A549 (cell line): ENCODE data around the gene OR8B4. TPM values are rescaled to one million over a fixed set of nuclear protein-coding genes. Genes with fewer than 3 reads are reported as not detected.

ENCODE experiments used
- ATAC-seq, 2 experiments: fragments of 200-7000 bp in 1 of 2; fragments of >200 bp in 1 of 2; cut with Nextera tagmentation in 1 of 2; cut with Tn5 transposase in 1 of 2; 3 replicates each; pipeline versions ENCODE4 v1.8.0 to v1.9.1; 2018 to 2020; ENCODE audit warnings: mild to moderate bottlenecking in 1 of 2, moderate library complexity in 1 of 2
- CTCF ChIA-PET: fragments of 300-600 bp; sonication (Branson Sonifier 250); formaldehyde crosslinking; extraction: SDS; loops from one replicate; lab custom pipeline; 2021; ENCODE audit warnings: antibody characterized with exemption, inconsistent platforms; lab: Yijun Ruan, JAX
- POLR2A ChIA-PET: fragments of 350-600 bp; formaldehyde crosslinking; extraction: SDS; loops from one replicate; lab custom pipeline; 2021; ENCODE audit warnings: antibody characterized with exemption, inconsistent platforms; lab: Yijun Ruan, JAX
- DNase-seq, 2 experiments: peaks; one replicate each; pipeline versions ENCODE4 v3.0.0 to v3.0.0-alpha.2; 2011 to 2016; ENCODE audit warnings: low read depth in 1 of 2, low spot score in 1 of 2
- FAIRE-seq: peaks from 2 replicates; lab custom pipeline; 2011; peaks lifted over from hg19 to GRCh38; lab: Jason Lieb, UNC
- H3K27ac ChIP-seq, 2 experiments: fragments of >200 bp; sonication (Bioruptor Twin); formaldehyde crosslinking; 3 replicates each; pipeline ENCODE4 v1.5.1; 2016 to 2017
- H3K4me1 ChIP-seq: fragments of >200 bp; sonication (Bioruptor Twin); formaldehyde crosslinking; 3 replicates; pipeline ENCODE4 v1.6.1; 2016
- H3K4me2 ChIP-seq: fragments of >200 bp; sonication (Bioruptor Twin); formaldehyde crosslinking; 3 replicates; pipeline ENCODE4 v1.6.1; 2016
- H3K4me3 ChIP-seq: fragments of >200 bp; sonication (Bioruptor Twin); formaldehyde crosslinking; 3 replicates; pipeline ENCODE4 v1.5.1; 2016
- H3K9me3 ChIP-seq: fragments of >200 bp; sonication (Bioruptor Twin); formaldehyde crosslinking; 3 replicates; pipeline ENCODE4 v1.6.1; 2016
- BHLHE40 ChIP-seq: IDR thresholded peaks from 2 replicates; pipeline ENCODE4 v1.6.1; 2012; ENCODE audit warnings: low read depth, low read length, inconsistent platforms
- CBX2 ChIP-seq: fragments of 200-600 bp; sonication (generic); IDR thresholded peaks from 2 replicates; pipeline ENCODE4 v1.6.1; 2016; ENCODE audit warnings: low read depth, mild to moderate bottlenecking, borderline replicate concordance
- CHD4 ChIP-seq: fragments of 200-600 bp; sonication (generic); IDR thresholded peaks from 2 replicates; pipeline ENCODE4 v1.6.1; 2016; ENCODE audit warnings: antibody characterized with exemption, mild to moderate bottlenecking, borderline replicate concordance
- EHF ChIP-seq: fragments of 250-450 bp; sonication (Bioruptor Pico); IDR thresholded peaks from 2 replicates; pipeline ENCODE4 v1.5.0; 2020; ENCODE audit warnings: mild to moderate bottlenecking
- EHMT2 ChIP-seq: fragments of 200-600 bp; sonication (generic); IDR thresholded peaks from 2 replicates; pipeline ENCODE4 v1.6.1; 2016; ENCODE audit warnings: antibody characterized with exemption, low read depth, mild to moderate bottlenecking, moderate library complexity
- EP300 ChIP-seq, 2 experiments: fragments of >200 bp; sonication (Bioruptor Twin); formaldehyde crosslinking; IDR thresholded peaks; 2 replicates in 1 of 2; 3 replicates in 1 of 2; pipeline ENCODE4 v1.6.1; 2016 to 2017
- ESRRA ChIP-seq: fragments of 150-350 bp; IDR thresholded peaks from 2 replicates; pipeline ENCODE4 v1.6.1; 2014; ENCODE audit warnings: mild to moderate bottlenecking, low read length, borderline replicate concordance
- FOSB ChIP-seq: fragments of 250-450 bp; sonication (Bioruptor Pico); IDR thresholded peaks from 2 replicates; pipeline ENCODE4 v1.5.0; 2020; ENCODE audit warnings: mild to moderate bottlenecking, moderate library complexity
- FOXS1 ChIP-seq: fragments of 250-450 bp; sonication (Bioruptor Pico); IDR thresholded peaks from 2 replicates; pipeline ENCODE4 v1.5.0; 2020; ENCODE audit warnings: mild to moderate bottlenecking, moderate library complexity
- HOXA7 ChIP-seq: fragments of 250-450 bp; sonication (Bioruptor Pico); IDR thresholded peaks from 2 replicates; pipeline ENCODE4 v1.5.0; 2020; ENCODE audit warnings: mild to moderate bottlenecking, moderate library complexity
- HOXB13 ChIP-seq: fragments of 250-450 bp; sonication (Bioruptor Pico); IDR thresholded peaks from 2 replicates; pipeline ENCODE4 v1.5.0; 2020; ENCODE audit warnings: low read depth, mild to moderate bottlenecking, moderate library complexity
- HOXB5 ChIP-seq: fragments of 250-450 bp; sonication (Bioruptor Pico); IDR thresholded peaks from 2 replicates; pipeline ENCODE4 v1.5.0; 2020; ENCODE audit warnings: mild to moderate bottlenecking, moderate library complexity
- JUNB ChIP-seq: fragments of >200 bp; sonication (Bioruptor Twin); formaldehyde crosslinking; IDR thresholded peaks from 2 replicates; pipeline ENCODE4 v1.6.1; 2016
- MAFK ChIP-seq: fragments of 450-650 bp; IDR thresholded peaks from 2 replicates; pipeline ENCODE4 v1.6.1; 2014; ENCODE audit not compliant: partially characterized antibody
- MYC ChIP-seq: IDR thresholded peaks from 2 replicates; pipeline ENCODE4 v1.6.1; 2012; ENCODE audit warnings: mild to moderate bottlenecking, inconsistent platforms, low read length, improper control_type of control experiment, borderline replicate concordance
- POLR2A ChIP-seq: IDR thresholded peaks from 2 replicates; pipeline ENCODE4 v1.6.1; 2012; ENCODE audit warnings: mild to moderate bottlenecking, low read length
- RAD21 ChIP-seq, 2 experiments: fragments of >200 bp in 1 of 2; sonication (Bioruptor Twin) in 1 of 2; formaldehyde crosslinking in 1 of 2; IDR thresholded peaks in 1 of 2; conservative IDR thresholded peaks in 1 of 2; 2 replicates in 1 of 2; 3 replicates in 1 of 2; pipeline ENCODE4 v1.6.1; 2012 to 2018; ENCODE audit warnings: inconsistent platforms in 1 of 2
- RCOR1 ChIP-seq: fragments of 150-350 bp; IDR thresholded peaks from 2 replicates; pipeline ENCODE4 v1.6.1; 2014; ENCODE audit warnings: antibody characterized with exemption, low read length, low read depth
- RFX5 ChIP-seq: fragments of 450-650 bp; IDR thresholded peaks from 2 replicates; pipeline ENCODE4 v1.7.1; 2014; ENCODE audit warnings: antibody characterized with exemption, mild to moderate bottlenecking, moderate library complexity
- RNF2 ChIP-seq: fragments of 200-600 bp; sonication (generic); IDR thresholded peaks from 2 replicates; pipeline ENCODE4 v1.6.1; 2016; ENCODE audit warnings: low read depth, mild to moderate bottlenecking, antibody characterized with exemption, moderate library complexity, borderline replicate concordance
- SREBF2 ChIP-seq: fragments of 450-650 bp; IDR thresholded peaks from 2 replicates; pipeline ENCODE4 v1.6.1; 2014; ENCODE audit warnings: mild to moderate bottlenecking, moderate library complexity
- ZNF302 ChIP-seq: fragments of 250-450 bp; sonication (Bioruptor Pico); IDR thresholded peaks from 2 replicates; pipeline ENCODE4 v1.9.0; 2021; ENCODE audit warnings: inconsistent platforms, mild to moderate bottlenecking, moderate library complexity
- ZSCAN20 ChIP-seq: fragments of 250-450 bp; sonication (Bioruptor Pico); IDR thresholded peaks from 2 replicates; pipeline ENCODE4 v1.8.0; 2022; ENCODE audit warnings: mild to moderate bottlenecking, moderate library complexity
- WGBS: methylation state at CpG from one replicate; pipeline ENCODE4 v1.1.6; 2017; ENCODE audit errors: missing lambda C conversion rate; 5-methylcytosine and 5-hydroxymethylcytosine counted together
- polyA plus RNA-seq, 4 experiments: library from polyadenylated mRNA; depleted of rRNA in 3 of 4; stranded (reverse); fragments of >200 nt; fragmentation: RNase III in 1 of 4; extraction: RNeasy Plus Mini Kit Qiagen cat#74134 plus additional on column Dnase treatment in 1 of 4; gene quantifications; 2 replicates in 3 of 4; 3 replicates in 1 of 4; pipeline ENCODE4 v1.2.3, GENCODE V29; 2011 to 2017
- TF ChIP-seq, protein P1 (sequence below): fragments of 450-650 bp; IDR thresholded peaks from 2 replicates; pipeline ENCODE4 v1.6.1; 2014; ENCODE audit warnings: antibody characterized with exemption
- TF ChIP-seq, protein P2 (sequence below): fragments of 200-600 bp; sonication (generic); IDR thresholded peaks from 2 replicates; pipeline ENCODE4 v1.6.1; 2016; ENCODE audit warnings: antibody characterized with exemption, mild to moderate bottlenecking, moderate library complexity
- TF ChIP-seq, protein P3 (sequence below): IDR thresholded peaks from 2 replicates; pipeline ENCODE4 v1.6.1; 2012; ENCODE audit warnings: low read depth, borderline replicate concordance
- TF ChIP-seq, protein P4 (sequence below): fragments of 150-350 bp; IDR thresholded peaks from 2 replicates; pipeline ENCODE4 v1.6.1; 2014; ENCODE audit warnings: low read depth, mild to moderate bottlenecking, low read length
- TF ChIP-seq, protein P5 (sequence below): IDR thresholded peaks from 2 replicates; pipeline ENCODE4 v1.6.1; 2012
- TF ChIP-seq, protein P6 (sequence below): fragments of >200 bp; sonication (Bioruptor Twin); formaldehyde crosslinking; IDR thresholded peaks from 2 replicates; pipeline ENCODE4 v1.6.1; 2016

Gene OR8B4
- polyA plus RNA-seq, 2 of the 4 experiments (the other 2 are of a cell fraction) = not detected

DNA sequence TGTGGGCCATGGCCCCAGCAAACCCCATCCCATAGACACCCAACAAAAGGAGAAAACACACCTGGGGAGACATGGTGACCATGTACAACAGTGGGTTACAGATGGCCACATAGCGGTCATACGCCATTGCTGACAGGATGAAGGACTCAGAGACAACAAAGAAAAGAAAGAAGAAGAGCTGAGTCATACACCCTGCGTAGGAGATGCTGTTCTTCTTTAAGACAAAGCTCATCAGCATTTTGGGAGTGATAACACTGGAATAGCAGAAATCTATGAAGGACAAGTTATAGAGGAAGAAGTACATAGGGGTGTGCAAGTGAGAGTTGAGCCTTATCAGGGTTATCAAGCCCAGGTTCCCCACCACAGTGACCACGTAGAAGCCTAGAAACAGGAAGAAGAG lies 15.9 kb upstream of the OR8B4 start:
- ATAC-seq (no peak), FAIRE-seq (no peak)
- POLR2A ChIA-PET = no interaction called here
- Histone ChIP-seq H3K4me1 (no peaks in the 10 kb centered on the region), H3K4me3 (no peak overlapping the region)
- no peak for TF ChIP-seq MAFK
- TF ChIP-seq, protein P1, sequence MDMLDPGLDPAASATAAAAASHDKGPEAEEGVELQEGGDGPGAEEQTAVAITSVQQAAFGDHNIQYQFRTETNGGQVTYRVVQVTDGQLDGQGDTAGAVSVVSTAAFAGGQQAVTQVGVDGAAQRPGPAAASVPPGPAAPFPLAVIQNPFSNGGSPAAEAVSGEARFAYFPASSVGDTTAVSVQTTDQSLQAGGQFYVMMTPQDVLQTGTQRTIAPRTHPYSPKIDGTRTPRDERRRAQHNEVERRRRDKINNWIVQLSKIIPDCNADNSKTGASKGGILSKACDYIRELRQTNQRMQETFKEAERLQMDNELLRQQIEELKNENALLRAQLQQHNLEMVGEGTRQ = no peak
- no peak for TF ChIP-seq RCOR1
- no peak for TF ChIP-seq ZSCAN20 (CRISPR knock-in tag)
- no peak for TF ChIP-seq SREBF2
- TF ChIP-seq EHMT2 = no peak
- TF ChIP-seq EP300 (IDR thresholded peaks at IDR 0.05) = no peak
- no peak for TF ChIP-seq HOXA7
- no peak for TF ChIP-seq RFX5
- no peak for TF ChIP-seq CHD4
- no peak for TF ChIP-seq HOXB13 (CRISPR knock-in tag)
- TF ChIP-seq ESRRA = no peak
- no peak for TF ChIP-seq JUNB
- no peak for TF ChIP-seq BHLHE40
- TF ChIP-seq, protein P2, sequence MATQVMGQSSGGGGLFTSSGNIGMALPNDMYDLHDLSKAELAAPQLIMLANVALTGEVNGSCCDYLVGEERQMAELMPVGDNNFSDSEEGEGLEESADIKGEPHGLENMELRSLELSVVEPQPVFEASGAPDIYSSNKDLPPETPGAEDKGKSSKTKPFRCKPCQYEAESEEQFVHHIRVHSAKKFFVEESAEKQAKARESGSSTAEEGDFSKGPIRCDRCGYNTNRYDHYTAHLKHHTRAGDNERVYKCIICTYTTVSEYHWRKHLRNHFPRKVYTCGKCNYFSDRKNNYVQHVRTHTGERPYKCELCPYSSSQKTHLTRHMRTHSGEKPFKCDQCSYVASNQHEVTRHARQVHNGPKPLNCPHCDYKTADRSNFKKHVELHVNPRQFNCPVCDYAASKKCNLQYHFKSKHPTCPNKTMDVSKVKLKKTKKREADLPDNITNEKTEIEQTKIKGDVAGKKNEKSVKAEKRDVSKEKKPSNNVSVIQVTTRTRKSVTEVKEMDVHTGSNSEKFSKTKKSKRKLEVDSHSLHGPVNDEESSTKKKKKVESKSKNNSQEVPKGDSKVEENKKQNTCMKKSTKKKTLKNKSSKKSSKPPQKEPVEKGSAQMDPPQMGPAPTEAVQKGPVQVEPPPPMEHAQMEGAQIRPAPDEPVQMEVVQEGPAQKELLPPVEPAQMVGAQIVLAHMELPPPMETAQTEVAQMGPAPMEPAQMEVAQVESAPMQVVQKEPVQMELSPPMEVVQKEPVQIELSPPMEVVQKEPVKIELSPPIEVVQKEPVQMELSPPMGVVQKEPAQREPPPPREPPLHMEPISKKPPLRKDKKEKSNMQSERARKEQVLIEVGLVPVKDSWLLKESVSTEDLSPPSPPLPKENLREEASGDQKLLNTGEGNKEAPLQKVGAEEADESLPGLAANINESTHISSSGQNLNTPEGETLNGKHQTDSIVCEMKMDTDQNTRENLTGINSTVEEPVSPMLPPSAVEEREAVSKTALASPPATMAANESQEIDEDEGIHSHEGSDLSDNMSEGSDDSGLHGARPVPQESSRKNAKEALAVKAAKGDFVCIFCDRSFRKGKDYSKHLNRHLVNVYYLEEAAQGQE = no peak
- TF ChIP-seq, protein P3, sequence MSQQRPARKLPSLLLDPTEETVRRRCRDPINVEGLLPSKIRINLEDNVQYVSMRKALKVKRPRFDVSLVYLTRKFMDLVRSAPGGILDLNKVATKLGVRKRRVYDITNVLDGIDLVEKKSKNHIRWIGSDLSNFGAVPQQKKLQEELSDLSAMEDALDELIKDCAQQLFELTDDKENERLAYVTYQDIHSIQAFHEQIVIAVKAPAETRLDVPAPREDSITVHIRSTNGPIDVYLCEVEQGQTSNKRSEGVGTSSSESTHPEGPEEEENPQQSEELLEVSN = no peak
- TF ChIP-seq, protein P4, sequence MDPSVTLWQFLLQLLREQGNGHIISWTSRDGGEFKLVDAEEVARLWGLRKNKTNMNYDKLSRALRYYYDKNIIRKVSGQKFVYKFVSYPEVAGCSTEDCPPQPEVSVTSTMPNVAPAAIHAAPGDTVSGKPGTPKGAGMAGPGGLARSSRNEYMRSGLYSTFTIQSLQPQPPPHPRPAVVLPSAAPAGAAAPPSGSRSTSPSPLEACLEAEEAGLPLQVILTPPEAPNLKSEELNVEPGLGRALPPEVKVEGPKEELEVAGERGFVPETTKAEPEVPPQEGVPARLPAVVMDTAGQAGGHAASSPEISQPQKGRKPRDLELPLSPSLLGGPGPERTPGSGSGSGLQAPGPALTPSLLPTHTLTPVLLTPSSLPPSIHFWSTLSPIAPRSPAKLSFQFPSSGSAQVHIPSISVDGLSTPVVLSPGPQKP = no peak
- no peak for TF ChIP-seq ZNF302
- TF ChIP-seq RAD21 (conservative IDR thresholded peaks at IDR 0.05 in 1 of 2, IDR thresholded peaks at IDR 0.05 in 1 of 2) = no peak
- TF ChIP-seq MYC = no peak
- TF ChIP-seq, all 56 proteins: peak for 0
- WGBS = 27% methylated on average over 4 of the region's 4 CpGs
- Histone ChIP-seq H3K4me2 (no peak overlapping the region), H3K27ac (no peak overlapping the region), H3K9me3 (no peaks in the 10 kb centered on the region)
- CTCF ChIA-PET = interaction anchor here (1.6 kb wide), 1 partner anchor 38 kb away, joined by 3 read pairs; no protein-coding TSS in a partner anchor
- DNase-seq = no peak

DNA sequence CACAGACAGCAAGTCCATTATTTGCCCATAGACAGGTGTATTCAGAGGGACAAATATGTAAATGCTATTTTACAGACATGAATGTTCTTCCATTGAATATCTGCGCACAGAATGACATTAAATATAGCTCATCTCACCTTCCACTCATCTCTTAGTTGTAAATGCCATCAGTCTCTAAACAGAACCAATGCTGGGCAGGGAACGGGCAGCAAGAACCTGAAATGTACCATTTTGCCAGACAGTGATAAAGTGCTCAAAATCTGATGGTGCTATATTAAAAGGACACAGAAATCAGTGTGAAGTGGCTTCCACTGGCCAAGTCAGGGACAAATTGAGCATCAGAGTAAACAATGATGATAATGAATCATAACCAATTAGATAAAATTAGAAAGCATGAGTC lies 10.0 kb upstream of the OR8B4 start:
- FAIRE-seq (no peak), DNase-seq (no peak), ATAC-seq (no peak)
- ChIA-PET CTCF (no interaction called here), POLR2A (no interaction called here)
- TF ChIP-seq FOSB (CRISPR knock-in tag) (no peak), FOXS1 (no peak), POLR2A (no peak), MYC (no peak), EHF (no peak), HOXB13 (CRISPR knock-in tag) (no peak), RNF2 (no peak), SREBF2 (no peak), HOXB5 (CRISPR knock-in tag) (no peak), CBX2 (no peak)
- TF ChIP-seq, protein P5, sequence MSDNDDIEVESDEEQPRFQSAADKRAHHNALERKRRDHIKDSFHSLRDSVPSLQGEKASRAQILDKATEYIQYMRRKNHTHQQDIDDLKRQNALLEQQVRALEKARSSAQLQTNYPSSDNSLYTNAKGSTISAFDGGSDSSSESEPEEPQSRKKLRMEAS = no peak
- TF ChIP-seq, protein P6, sequence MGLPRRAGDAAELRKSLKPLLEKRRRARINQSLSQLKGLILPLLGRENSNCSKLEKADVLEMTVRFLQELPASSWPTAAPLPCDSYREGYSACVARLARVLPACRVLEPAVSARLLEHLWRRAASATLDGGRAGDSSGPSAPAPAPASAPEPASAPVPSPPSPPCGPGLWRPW = no peak
- TF ChIP-seq, protein P2 = no peak
- Histone ChIP-seq H3K9me3 (no peaks in the 10 kb centered on the region), H3K4me2 (no peak overlapping the region), H3K4me1 (no peaks in the 10 kb centered on the region), H3K4me3 (no peak overlapping the region), H3K27ac (no peak overlapping the region)
- WGBS = 0% methylated on average over 2 of the region's 2 CpGs
